HEK293 (cell line): ENCODE results near the gene RASSF1.

Experiments
- CTCF ChIA-PET: fragments of 350-600 bp; formaldehyde crosslinking; extraction: SDS; loops from one replicate; lab custom pipeline; 2021; ENCODE audit warnings: antibody characterized with exemption; lab: Yijun Ruan, JAX
- POLR2A ChIA-PET: fragments of 300-600 bp; formaldehyde crosslinking; extraction: SDS; loops from one replicate; lab custom pipeline; 2020; ENCODE audit warnings: antibody characterized with exemption, inconsistent platforms; lab: Yijun Ruan, JAX
- H3K27ac ChIP-seq: fragments of 200-500 bp; sonication (Bioruptor generic); 2 replicates; pipeline ENCODE4 v1.5.1; 2014; ENCODE audit warnings: low read depth, low read length, control low read depth, inconsistent platforms; ENCODE audit errors: extremely low read depth
- H3K36me3 ChIP-seq, 2 experiments: fragments of 200-500 bp in 1 of 2; sonication (Bioruptor generic) in 1 of 2; 1 replicate in 1 of 2; 2 replicates in 1 of 2; pipeline ENCODE4 v1.5.1; 2014 to 2017; ENCODE audit warnings: inconsistent platforms in 2 of 2, low read length in 2 of 2; ENCODE audit not compliant: control insufficient read depth in 2 of 2, insufficient read depth in 1 of 2
- H3K4me1 ChIP-seq: fragments of 200-500 bp; sonication (Bioruptor generic); 2 replicates; pipeline ENCODE4 v1.5.1; 2014; ENCODE audit warnings: mild to moderate bottlenecking, low read length, inconsistent platforms; ENCODE audit not compliant: control insufficient read depth, insufficient read depth
- H3K4me3 ChIP-seq: 2 replicates; pipeline ENCODE4 v1.5.1; 2011; ENCODE audit warnings: low read depth, mild to moderate bottlenecking, control low read depth, low read length, moderate library complexity
- H3K9me3 ChIP-seq: fragments of 200-500 bp; sonication (Bioruptor generic); 2 replicates; pipeline ENCODE4 v1.5.1; 2014; ENCODE audit warnings: low read depth, low read length, inconsistent platforms; ENCODE audit not compliant: control insufficient read depth, insufficient read depth
- GLIS1 ChIP-seq: fragments of 450-650 bp; formaldehyde crosslinking; IDR thresholded peaks from 2 replicates; pipeline ENCODE4 v1.5.1; 2016; ENCODE audit warnings: missing biosample characterization, missing genetic modification characterization
- ZNF10 ChIP-seq: fragments of 450-650 bp; formaldehyde crosslinking; IDR thresholded peaks from 2 replicates; pipeline ENCODE4 v1.5.1; 2017; ENCODE audit warnings: missing biosample characterization, missing genetic modification characterization
- ZNF112 ChIP-seq: fragments of 450-650 bp; formaldehyde crosslinking; IDR thresholded peaks from 2 replicates; pipeline ENCODE4 v1.5.0; 2017; ENCODE audit warnings: missing biosample characterization, missing genetic modification characterization
- ZNF146 ChIP-seq: fragments of 450-650 bp; formaldehyde crosslinking; IDR thresholded peaks from 2 replicates; pipeline ENCODE4 v1.5.1; 2016; ENCODE audit warnings: missing biosample characterization, missing genetic modification characterization
- ZNF157 ChIP-seq: fragments of 450-650 bp; formaldehyde crosslinking; IDR thresholded peaks from 2 replicates; pipeline ENCODE4 v1.5.1; 2016; ENCODE audit warnings: missing biosample characterization, missing genetic modification characterization
- ZNF2 ChIP-seq: fragments of 450-650 bp; formaldehyde crosslinking; IDR thresholded peaks from 2 replicates; pipeline ENCODE4 v1.5.1; 2016; ENCODE audit warnings: missing biosample characterization, missing genetic modification characterization
- ZNF366 ChIP-seq: fragments of 450-650 bp; formaldehyde crosslinking; conservative IDR thresholded peaks from 2 replicates; pipeline ENCODE4 v1.5.1; 2016; ENCODE audit warnings: missing biosample characterization, missing genetic modification characterization
- ZNF529 ChIP-seq: fragments of 450-650 bp; formaldehyde crosslinking; IDR thresholded peaks from 2 replicates; pipeline ENCODE4 v1.5.1; 2017; ENCODE audit warnings: missing genetic modification characterization, missing biosample characterization; ENCODE audit not compliant: insufficient replicate concordance
- ZNF560 ChIP-seq: fragments of 450-650 bp; formaldehyde crosslinking; IDR thresholded peaks from 2 replicates; pipeline ENCODE4 v1.5.1; 2017; ENCODE audit warnings: missing biosample characterization, missing genetic modification characterization, borderline replicate concordance
- ZNF624 ChIP-seq: fragments of 450-650 bp; formaldehyde crosslinking; IDR thresholded peaks from 2 replicates; pipeline ENCODE4 v1.5.1; 2017; ENCODE audit warnings: missing biosample characterization, missing genetic modification characterization
- ZNF76 ChIP-seq: fragments of 450-650 bp; formaldehyde crosslinking; IDR thresholded peaks from 2 replicates; pipeline ENCODE4; 2016; ENCODE audit warnings: low read depth, missing biosample characterization, missing genetic modification characterization, borderline replicate concordance
- ZSCAN30 ChIP-seq: fragments of 450-650 bp; IDR thresholded peaks from 2 replicates; pipeline ENCODE4 v1.5.1; 2018; ENCODE audit warnings: missing biosample characterization, mild to moderate bottlenecking, missing genetic modification characterization, moderate library complexity
- TF ChIP-seq, protein P1 (sequence below): fragments of 450-650 bp; formaldehyde crosslinking; IDR thresholded peaks from 2 replicates; pipeline ENCODE4 v1.5.1; 2017; ENCODE audit warnings: missing biosample characterization, mild to moderate bottlenecking, missing genetic modification characterization, moderate library complexity
- TF ChIP-seq, protein P2 (sequence below): fragments of 450-650 bp; formaldehyde crosslinking; IDR thresholded peaks from 2 replicates; pipeline ENCODE4 v1.5.1; 2016; ENCODE audit warnings: missing biosample characterization, missing genetic modification characterization, borderline replicate concordance

The RASSF1 gene

DNA sequence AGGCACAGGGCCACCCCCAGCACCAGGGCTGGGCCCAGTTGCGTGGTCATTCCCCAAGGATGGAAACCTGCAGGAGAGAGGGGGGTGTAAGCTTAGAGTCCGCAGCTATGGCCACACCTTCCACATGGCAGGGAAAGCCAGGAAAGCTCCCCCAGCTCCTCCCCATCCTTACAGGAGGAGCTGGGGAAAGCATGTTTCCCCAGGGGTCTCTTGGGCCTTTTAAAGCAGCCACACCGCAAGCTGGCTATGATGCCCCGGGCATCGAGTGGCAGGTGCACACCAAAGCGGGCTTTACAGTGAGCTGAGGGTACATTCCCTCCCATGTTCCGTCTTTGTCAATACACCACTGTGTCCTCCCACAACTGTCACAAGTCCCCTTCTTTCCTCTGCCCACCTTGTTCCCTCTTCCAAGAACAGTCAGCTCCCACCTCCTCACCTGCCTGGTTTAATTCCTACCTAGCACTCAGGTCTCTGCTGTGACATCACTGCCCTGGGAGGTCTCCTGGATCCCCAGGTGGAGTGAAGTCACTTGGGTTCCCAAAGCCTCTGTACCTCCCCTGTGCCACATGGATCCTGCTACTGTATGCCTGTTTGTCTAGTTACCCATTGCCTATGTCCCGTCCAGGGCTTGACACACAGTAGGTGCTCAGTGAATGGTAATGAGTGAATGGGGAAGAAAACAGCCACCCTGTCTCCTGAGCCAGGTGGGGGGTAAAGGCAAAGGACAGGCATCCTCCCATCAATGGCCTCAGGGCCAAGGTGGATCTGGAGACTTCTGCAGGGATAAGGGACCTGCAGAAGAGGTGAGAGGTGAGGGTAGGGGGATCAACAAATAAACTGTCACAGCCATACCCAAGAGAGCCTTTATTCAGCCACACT is 44.8 kb downstream of the RASSF1 start:
- POLR2A ChIA-PET, result interaction anchor here (0.7 to 2.0 kb wide), 3 partner anchors 26 to 41 kb away, joined by 3 to 7 read pairs (median 4); partner anchors contain the start of genes HYAL2 and TUSC2
- Histone ChIP-seq H3K36me3 (peaks cover 0 to 4% of the 10 kb centered on the region in 2 experiments; a peak in 1 of 3 replicates), H3K9me3 (no peaks in the 10 kb centered on the region), H3K27ac (no peak overlapping the region), H3K4me3 (no peak overlapping the region), H3K4me1 (no peaks in the 10 kb centered on the region)
- CTCF ChIA-PET, result no interaction called here
- TF ChIP-seq GLIS1 (tag by site-specific recombination), result peak; percentile 48; the same call in 1 of the 2 replicates
- TF ChIP-seq, protein P1, sequence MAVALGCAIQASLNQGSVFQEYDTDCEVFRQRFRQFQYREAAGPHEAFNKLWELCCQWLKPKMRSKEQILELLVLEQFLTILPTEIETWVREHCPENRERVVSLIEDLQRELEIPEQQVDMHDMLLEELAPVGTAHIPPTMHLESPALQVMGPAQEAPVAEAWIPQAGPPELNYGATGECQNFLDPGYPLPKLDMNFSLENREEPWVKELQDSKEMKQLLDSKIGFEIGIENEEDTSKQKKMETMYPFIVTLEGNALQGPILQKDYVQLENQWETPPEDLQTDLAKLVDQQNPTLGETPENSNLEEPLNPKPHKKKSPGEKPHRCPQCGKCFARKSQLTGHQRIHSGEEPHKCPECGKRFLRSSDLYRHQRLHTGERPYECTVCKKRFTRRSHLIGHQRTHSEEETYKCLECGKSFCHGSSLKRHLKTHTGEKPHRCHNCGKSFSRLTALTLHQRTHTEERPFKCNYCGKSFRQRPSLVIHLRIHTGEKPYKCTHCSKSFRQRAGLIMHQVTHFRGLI (tag by site-specific recombination), result no peak
- TF ChIP-seq ZSCAN30 (tag by site-specific recombination), result no peak

DNA sequence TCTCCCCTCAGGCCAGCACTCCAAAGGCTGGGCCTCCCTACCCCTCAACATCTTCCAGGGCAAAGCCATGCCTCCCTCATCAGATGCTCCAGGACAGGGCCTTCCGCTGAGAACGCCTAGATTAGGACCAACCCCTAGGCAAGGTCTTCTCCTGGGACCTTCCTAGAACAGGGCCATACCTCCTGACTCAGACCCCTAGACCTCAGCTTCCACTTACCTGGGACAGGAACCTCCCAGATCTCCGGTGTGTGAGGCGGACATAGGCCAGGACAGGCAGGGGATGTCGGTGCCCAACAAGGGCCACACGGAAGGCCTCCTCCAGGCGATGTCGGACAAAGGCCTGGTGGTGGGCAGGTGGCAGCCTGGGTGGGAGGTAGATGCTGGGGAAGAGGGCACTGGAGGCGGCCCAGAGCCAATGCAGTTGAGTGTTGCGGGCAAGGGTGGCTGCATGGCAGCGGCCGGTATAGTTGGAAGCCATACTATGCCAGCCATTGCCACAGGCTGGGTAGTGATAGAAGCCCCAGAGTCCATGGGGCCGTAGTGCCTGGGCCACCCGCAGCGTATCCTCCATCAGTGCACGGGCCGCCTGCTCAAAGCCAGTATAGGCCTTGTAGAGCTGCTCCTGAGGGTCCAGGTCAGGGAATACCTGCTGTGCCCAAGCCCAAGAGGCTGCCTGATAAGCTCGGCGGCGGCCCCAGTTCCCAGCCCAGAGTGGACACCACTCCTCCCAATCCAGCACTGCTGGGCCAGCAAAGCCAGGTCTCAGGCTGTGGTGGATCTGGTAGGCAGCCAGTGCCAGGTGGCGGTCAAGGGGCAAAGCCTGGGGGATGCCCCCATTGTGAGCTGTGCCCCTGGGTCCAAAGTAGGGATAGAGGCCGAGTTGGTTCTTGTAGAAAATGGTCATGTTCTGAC is 45.9 kb downstream of the RASSF1 start:
- Histone ChIP-seq H3K4me3 (no peak overlapping the region), H3K27ac (no peak overlapping the region), H3K36me3 (peaks cover 0 to 14% of the 10 kb centered on the region in 2 experiments; a peak in 1 of 3 replicates), H3K9me3 (no peaks in the 10 kb centered on the region), H3K4me1 (no peaks in the 10 kb centered on the region)
- ChIA-PET CTCF (interaction anchor here (0.6 kb wide), 1 partner anchor 27 kb away, joined by 3 read pairs; no protein-coding TSS in a partner anchor), POLR2A (interaction anchor here (0.7 to 2.0 kb wide), 3 partner anchors 27 to 42 kb away, joined by 3 to 7 read pairs (median 4); partner anchors contain the start of genes HYAL2 and TUSC2)
- no peak for TF ChIP-seq ZNF146
- TF ChIP-seq ZNF76 (tag by site-specific recombination), result no peak
- TF ChIP-seq, protein P2, sequence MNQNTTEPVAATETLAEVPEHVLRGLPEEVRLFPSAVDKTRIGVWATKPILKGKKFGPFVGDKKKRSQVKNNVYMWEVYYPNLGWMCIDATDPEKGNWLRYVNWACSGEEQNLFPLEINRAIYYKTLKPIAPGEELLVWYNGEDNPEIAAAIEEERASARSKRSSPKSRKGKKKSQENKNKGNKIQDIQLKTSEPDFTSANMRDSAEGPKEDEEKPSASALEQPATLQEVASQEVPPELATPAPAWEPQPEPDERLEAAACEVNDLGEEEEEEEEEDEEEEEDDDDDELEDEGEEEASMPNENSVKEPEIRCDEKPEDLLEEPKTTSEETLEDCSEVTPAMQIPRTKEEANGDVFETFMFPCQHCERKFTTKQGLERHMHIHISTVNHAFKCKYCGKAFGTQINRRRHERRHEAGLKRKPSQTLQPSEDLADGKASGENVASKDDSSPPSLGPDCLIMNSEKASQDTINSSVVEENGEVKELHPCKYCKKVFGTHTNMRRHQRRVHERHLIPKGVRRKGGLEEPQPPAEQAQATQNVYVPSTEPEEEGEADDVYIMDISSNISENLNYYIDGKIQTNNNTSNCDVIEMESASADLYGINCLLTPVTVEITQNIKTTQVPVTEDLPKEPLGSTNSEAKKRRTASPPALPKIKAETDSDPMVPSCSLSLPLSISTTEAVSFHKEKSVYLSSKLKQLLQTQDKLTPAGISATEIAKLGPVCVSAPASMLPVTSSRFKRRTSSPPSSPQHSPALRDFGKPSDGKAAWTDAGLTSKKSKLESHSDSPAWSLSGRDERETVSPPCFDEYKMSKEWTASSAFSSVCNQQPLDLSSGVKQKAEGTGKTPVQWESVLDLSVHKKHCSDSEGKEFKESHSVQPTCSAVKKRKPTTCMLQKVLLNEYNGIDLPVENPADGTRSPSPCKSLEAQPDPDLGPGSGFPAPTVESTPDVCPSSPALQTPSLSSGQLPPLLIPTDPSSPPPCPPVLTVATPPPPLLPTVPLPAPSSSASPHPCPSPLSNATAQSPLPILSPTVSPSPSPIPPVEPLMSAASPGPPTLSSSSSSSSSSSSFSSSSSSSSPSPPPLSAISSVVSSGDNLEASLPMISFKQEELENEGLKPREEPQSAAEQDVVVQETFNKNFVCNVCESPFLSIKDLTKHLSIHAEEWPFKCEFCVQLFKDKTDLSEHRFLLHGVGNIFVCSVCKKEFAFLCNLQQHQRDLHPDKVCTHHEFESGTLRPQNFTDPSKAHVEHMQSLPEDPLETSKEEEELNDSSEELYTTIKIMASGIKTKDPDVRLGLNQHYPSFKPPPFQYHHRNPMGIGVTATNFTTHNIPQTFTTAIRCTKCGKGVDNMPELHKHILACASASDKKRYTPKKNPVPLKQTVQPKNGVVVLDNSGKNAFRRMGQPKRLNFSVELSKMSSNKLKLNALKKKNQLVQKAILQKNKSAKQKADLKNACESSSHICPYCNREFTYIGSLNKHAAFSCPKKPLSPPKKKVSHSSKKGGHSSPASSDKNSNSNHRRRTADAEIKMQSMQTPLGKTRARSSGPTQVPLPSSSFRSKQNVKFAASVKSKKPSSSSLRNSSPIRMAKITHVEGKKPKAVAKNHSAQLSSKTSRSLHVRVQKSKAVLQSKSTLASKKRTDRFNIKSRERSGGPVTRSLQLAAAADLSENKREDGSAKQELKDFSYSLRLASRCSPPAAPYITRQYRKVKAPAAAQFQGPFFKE (tag by site-specific recombination), result no peak
- no peak for TF ChIP-seq ZNF157
- no peak for TF ChIP-seq ZNF10 (tag by site-specific recombination)
- TF ChIP-seq ZNF624, result no peak
- TF ChIP-seq ZNF2 (tag by site-specific recombination), result no peak
- no peak for TF ChIP-seq ZNF529 (tag by site-specific recombination)
- TF ChIP-seq ZNF560 (tag by site-specific recombination), result no peak
- TF ChIP-seq, protein P1 (tag by site-specific recombination), result no peak
- TF ChIP-seq ZNF366, result no peak
- TF ChIP-seq ZNF112, result no peak
